Endodermal cell (in vitro differentiated cells): ENCODE results near the gene ERGIC3. TPM values are rescaled to one million over a fixed set of nuclear protein-coding genes. Genes with fewer than 3 reads are reported as not detected.
A peak's percentile ranks its signal among the peaks of the same experiment; 100 is the strongest.

Experiments used
- DNase-seq: peaks from one replicate; pipeline ENCODE4 v3.0.0-alpha.2; 2017
- H3K27ac ChIP-seq: 2 replicates; pipeline ENCODE4 v1.5.1; 2013; ENCODE audit warnings: mild to moderate bottlenecking, low read depth, low read length, moderate library complexity
- H3K27me3 ChIP-seq: 2 replicates; pipeline ENCODE4 v1.6.1; 2013; ENCODE audit warnings: mild to moderate bottlenecking, low read length, moderate library complexity; ENCODE audit not compliant: insufficient read depth, control insufficient read depth, poor library complexity, severe bottlenecking
- H3K36me3 ChIP-seq: 2 replicates; pipeline ENCODE4 v1.7.0; 2013; ENCODE audit warnings: mild to moderate bottlenecking, low read length, moderate library complexity; ENCODE audit not compliant: control insufficient read depth, insufficient read depth
- H3K4me1 ChIP-seq: one replicate; pipeline ENCODE4 v1.7.0; 2013; ENCODE audit warnings: low read length; ENCODE audit not compliant: control insufficient read depth, insufficient read depth
- H3K4me3 ChIP-seq: 2 replicates; pipeline ENCODE4 v1.5.1; 2013; ENCODE audit warnings: mild to moderate bottlenecking, low read length, moderate library complexity
- H3K9ac ChIP-seq: 2 replicates; pipeline ENCODE4 v1.6.1; 2013; ENCODE audit warnings: mild to moderate bottlenecking, low read length, moderate library complexity; ENCODE audit not compliant: poor library complexity, severe bottlenecking; ENCODE audit errors: extremely low read depth
- H3K9me3 ChIP-seq: 2 replicates; pipeline ENCODE4 v1.6.1; 2013; ENCODE audit warnings: mild to moderate bottlenecking, low read length, moderate library complexity; ENCODE audit not compliant: control insufficient read depth
- H3K27ac Mint-ChIP-seq: 2 replicates; pipeline ENCODE4 v1.8.0; 2020; ENCODE audit warnings: mixed read lengths
- H3K27me3 Mint-ChIP-seq: 2 replicates; pipeline ENCODE4 v1.8.0; 2021; ENCODE audit warnings: mild to moderate bottlenecking, mixed read lengths; ENCODE audit not compliant: insufficient read depth
- H3K36me3 Mint-ChIP-seq: 2 replicates; pipeline ENCODE4 v1.8.0; 2020; ENCODE audit warnings: low read depth, mixed read lengths
- H3K4me1 Mint-ChIP-seq: 2 replicates; pipeline ENCODE4 v1.8.0; 2020; ENCODE audit warnings: mixed read lengths
- H3K4me3 Mint-ChIP-seq: 2 replicates; pipeline ENCODE4 v1.8.0; 2020; ENCODE audit warnings: mild to moderate bottlenecking, moderate library complexity, mixed read lengths
- H3K9me3 Mint-ChIP-seq: 2 replicates; pipeline ENCODE4 v1.8.0; 2020; ENCODE audit warnings: mild to moderate bottlenecking, mixed read lengths
- CTCF ChIP-seq: fragments of 200-600 bp; sonication (generic); conservative IDR thresholded peaks from 2 replicates; pipeline ENCODE4 v1.5.0; 2021; ENCODE audit warnings: antibody characterized with exemption, mild to moderate bottlenecking
- WGBS, 2 experiments: methylation state at CpG; one replicate each; pipeline versions ENCODE4 v1.1.5 to v1.1.7; 2013; ENCODE audit warnings: missing lambda C conversion rate in 2 of 2, mixed read lengths in 1 of 2; ENCODE audit not compliant: insufficient coverage in 1 of 2, insufficient read length in 1 of 2; 5-methylcytosine and 5-hydroxymethylcytosine counted together
- total RNA-seq, 2 donors: library from RNA; stranded (reverse); fragmentation: NEBNext Ultra II Directional in 1 of 2; extraction: Animal tissue kit (Norgen Biotek cat#: 25700) in 1 of 2; gene quantifications; 2 replicates in 1 of 2; 3 replicates in 1 of 2; pipeline ENCODE4 v1.2.1, GENCODE V29; 2021

ERGIC3 gene
- total RNA-seq, 2 donors from 2014 or later = 217 to 230 TPM

- peak overlapping the region; percentile 55 for H3K4me3 Mint-ChIP-seq
- peaks cover 58% of the 10 kb centered on the region for H3K27me3 ChIP-seq
- H3K4me3 ChIP-seq = peak overlapping the region; percentile 75
- peak; percentile 82 for DNase-seq
- no peaks in the 10 kb centered on the region for H3K9me3 Mint-ChIP-seq
- no peaks in the 10 kb centered on the region for H3K36me3 Mint-ChIP-seq
- peaks cover 79% of the 10 kb centered on the region for H3K27me3 Mint-ChIP-seq
- no peaks in the 10 kb centered on the region for H3K9me3 ChIP-seq
- no peak for TF ChIP-seq CTCF
- H3K9ac ChIP-seq = no peak overlapping the region
- no peaks in the 10 kb centered on the region for H3K4me1 ChIP-seq
- peaks cover 11% of the 10 kb centered on the region for H3K4me1 Mint-ChIP-seq
- H3K27ac ChIP-seq = no peak overlapping the region
- H3K27ac Mint-ChIP-seq = no peak overlapping the region
- WGBS, 2 experiments = 37 to 43% methylated on average over 19 to 34 of the region's 34 CpGs
- H3K36me3 ChIP-seq = no peaks in the 10 kb centered on the region
Observed at GRCh38 chr20:35600176-35600992, 58.5 kb downstream of the ERGIC3 start.

GRCh38 chr20:35600993-35601973, 59.4 kb downstream of the ERGIC3 start:
- Mint-ChIP-seq H3K27me3 (peaks cover 79% of the 10 kb centered on the region), H3K9me3 (no peaks in the 10 kb centered on the region), H3K4me3 (peak overlapping the region; percentile 55), H3K4me1 (peaks cover 11% of the 10 kb centered on the region), H3K27ac (no peak overlapping the region), H3K36me3 (no peaks in the 10 kb centered on the region)
- Histone ChIP-seq H3K27ac (no peak overlapping the region), H3K36me3 (no peaks in the 10 kb centered on the region), H3K4me3 (peak overlapping the region; percentile 75), H3K9me3 (no peaks in the 10 kb centered on the region), H3K9ac (no peak overlapping the region), H3K27me3 (peaks cover 58% of the 10 kb centered on the region), H3K4me1 (no peaks in the 10 kb centered on the region)
- DNase-seq = peak; percentile 92
- TF ChIP-seq CTCF = peak; percentile 60
- WGBS, 2 experiments = 1 to 2% methylated on average over 32 to 103 of the region's 103 CpGs

DNA sequence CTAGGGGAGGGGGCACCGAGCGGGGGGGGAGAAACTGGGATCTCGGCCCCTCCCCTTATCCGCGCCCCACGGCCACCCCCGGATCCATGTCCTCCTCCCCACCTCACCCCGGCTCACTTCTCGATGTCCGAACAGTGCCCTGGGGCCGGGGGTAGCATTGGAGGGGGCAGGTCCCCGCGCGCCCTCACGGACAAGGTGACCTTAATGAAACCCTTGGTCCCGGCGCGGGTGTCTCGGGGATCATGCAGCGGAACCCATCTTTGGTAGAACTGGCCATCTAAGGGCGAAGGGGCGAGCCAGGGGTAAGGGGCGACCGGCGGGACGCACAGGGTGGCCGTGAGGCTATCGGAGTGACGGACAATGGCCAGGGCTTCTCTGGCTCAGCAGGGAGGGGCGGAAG, 60.1 kb downstream of the ERGIC3 start:
- H3K4me3 Mint-ChIP-seq = peak overlapping the region; percentile 55
- no peaks in the 10 kb centered on the region for H3K9me3 Mint-ChIP-seq
- H3K27ac ChIP-seq = no peak overlapping the region
- no peaks in the 10 kb centered on the region for H3K36me3 ChIP-seq
- no peaks in the 10 kb centered on the region for H3K9me3 ChIP-seq
- peaks cover 11% of the 10 kb centered on the region for H3K4me1 Mint-ChIP-seq
- H3K27ac Mint-ChIP-seq = no peak overlapping the region
- no peak for DNase-seq
- H3K36me3 Mint-ChIP-seq = no peaks in the 10 kb centered on the region
- WGBS, 2 experiments = 64 to 90% methylated on average over 9 to 29 of the region's 30 CpGs
- TF ChIP-seq CTCF = no peak
- peaks cover 76% of the 10 kb centered on the region for H3K27me3 Mint-ChIP-seq
- H3K9ac ChIP-seq = no peak overlapping the region
- peaks cover 58% of the 10 kb centered on the region for H3K27me3 ChIP-seq
- H3K4me1 ChIP-seq = no peaks in the 10 kb centered on the region
- peak overlapping the region; percentile 75 for H3K4me3 ChIP-seq
